HL-60 (cell line): Measurements from ENCODE around the gene HYDIN.
"Not testable (repeated sequence)": the region's sequence is repeated elsewhere in the genome, so short reads cannot be mapped to it uniquely, and the experiment has no call there.

Source experiments
- POLR2AphosphoS5 ChIP-seq: IDR thresholded peaks from 2 replicates; pipeline ENCODE4 v1.6.1; 2012; ENCODE audit warnings: low read depth
- REST ChIP-seq: IDR thresholded peaks from 2 replicates; pipeline ENCODE4 v1.6.1; 2012; ENCODE audit warnings: low read depth; ENCODE audit not compliant: insufficient replicate concordance
- TF ChIP-seq, protein P1 (sequence below): IDR thresholded peaks from one replicate; pipeline ENCODE4 v1.5.1; 2011; ENCODE audit warnings: low read length, control low read depth, inconsistent platforms; ENCODE audit not compliant: insufficient read depth

- TF ChIP-seq, protein P1, sequence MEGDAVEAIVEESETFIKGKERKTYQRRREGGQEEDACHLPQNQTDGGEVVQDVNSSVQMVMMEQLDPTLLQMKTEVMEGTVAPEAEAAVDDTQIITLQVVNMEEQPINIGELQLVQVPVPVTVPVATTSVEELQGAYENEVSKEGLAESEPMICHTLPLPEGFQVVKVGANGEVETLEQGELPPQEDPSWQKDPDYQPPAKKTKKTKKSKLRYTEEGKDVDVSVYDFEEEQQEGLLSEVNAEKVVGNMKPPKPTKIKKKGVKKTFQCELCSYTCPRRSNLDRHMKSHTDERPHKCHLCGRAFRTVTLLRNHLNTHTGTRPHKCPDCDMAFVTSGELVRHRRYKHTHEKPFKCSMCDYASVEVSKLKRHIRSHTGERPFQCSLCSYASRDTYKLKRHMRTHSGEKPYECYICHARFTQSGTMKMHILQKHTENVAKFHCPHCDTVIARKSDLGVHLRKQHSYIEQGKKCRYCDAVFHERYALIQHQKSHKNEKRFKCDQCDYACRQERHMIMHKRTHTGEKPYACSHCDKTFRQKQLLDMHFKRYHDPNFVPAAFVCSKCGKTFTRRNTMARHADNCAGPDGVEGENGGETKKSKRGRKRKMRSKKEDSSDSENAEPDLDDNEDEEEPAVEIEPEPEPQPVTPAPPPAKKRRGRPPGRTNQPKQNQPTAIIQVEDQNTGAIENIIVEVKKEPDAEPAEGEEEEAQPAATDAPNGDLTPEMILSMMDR = not testable (repeated sequence)
- TF ChIP-seq POLR2AphosphoS5, REST: not testable (repeated sequence)
Observed at GRCh38 chr16:70877895-70878294, 352.6 kb downstream of the HYDIN start.
